ENCODE results near the gene IRF3.

DNA sequence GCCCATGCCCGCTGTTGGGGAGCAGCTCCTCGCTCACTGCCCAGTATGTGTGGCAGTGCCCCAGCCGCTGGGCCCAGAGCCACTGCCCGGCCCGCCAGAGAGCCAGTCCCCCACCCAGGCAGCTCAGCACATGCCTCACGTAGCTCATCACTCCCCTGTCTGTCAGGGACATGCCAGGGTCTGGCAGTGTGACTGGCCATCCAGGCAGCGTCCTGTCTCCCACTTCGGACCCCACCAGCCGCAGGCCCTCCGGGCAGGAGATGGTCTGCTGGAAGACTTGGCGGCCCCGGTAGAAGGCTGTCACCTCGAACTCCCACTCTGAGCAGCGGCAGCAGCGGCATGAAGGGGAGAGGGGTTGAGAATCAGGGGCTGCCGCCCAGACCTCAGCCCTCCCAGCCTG, 3.6 kb downstream of the IRF3 start:
- no peak for TF ChIP-seq POLR2A (IDR thresholded peaks at IDR 0.05)
- TF ChIP-seq, protein P1, sequence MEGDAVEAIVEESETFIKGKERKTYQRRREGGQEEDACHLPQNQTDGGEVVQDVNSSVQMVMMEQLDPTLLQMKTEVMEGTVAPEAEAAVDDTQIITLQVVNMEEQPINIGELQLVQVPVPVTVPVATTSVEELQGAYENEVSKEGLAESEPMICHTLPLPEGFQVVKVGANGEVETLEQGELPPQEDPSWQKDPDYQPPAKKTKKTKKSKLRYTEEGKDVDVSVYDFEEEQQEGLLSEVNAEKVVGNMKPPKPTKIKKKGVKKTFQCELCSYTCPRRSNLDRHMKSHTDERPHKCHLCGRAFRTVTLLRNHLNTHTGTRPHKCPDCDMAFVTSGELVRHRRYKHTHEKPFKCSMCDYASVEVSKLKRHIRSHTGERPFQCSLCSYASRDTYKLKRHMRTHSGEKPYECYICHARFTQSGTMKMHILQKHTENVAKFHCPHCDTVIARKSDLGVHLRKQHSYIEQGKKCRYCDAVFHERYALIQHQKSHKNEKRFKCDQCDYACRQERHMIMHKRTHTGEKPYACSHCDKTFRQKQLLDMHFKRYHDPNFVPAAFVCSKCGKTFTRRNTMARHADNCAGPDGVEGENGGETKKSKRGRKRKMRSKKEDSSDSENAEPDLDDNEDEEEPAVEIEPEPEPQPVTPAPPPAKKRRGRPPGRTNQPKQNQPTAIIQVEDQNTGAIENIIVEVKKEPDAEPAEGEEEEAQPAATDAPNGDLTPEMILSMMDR (IDR thresholded peaks at IDR 0.05): no peak
